Measurements from ENCODE around the gene CHCT1. TPM values are rescaled to one million over a fixed set of nuclear protein-coding genes. Genes with fewer than 3 reads are reported as not detected.

The CHCT1 gene
- total RNA-seq, 1 experiment from 2014 or later: not detected

GRCh38 chr17:60393840-60394723, 28.2 kb upstream of the CHCT1 start:
- Histone ChIP-seq H4K20me1 (ENCODE audit: insufficient read depth, low read depth, low read length) (no peaks in the 10 kb centered on the region), H3K27ac (ENCODE audit: low read length) (no peak overlapping the region), H2AFZ (ENCODE audit: low read length) (no peak overlapping the region), H3K27me3 (ENCODE audit: low read length) (no peaks in the 10 kb centered on the region), H3K9me3 (ENCODE audit: low read length) (no peaks in the 10 kb centered on the region), H3K9me2 (replicated peaks; ENCODE audit: insufficient read depth, low read length) (no peaks in the 10 kb centered on the region), H3K4me3 (ENCODE audit: low read length) (no peak overlapping the region), H3K4me1 (ENCODE audit: low read length) (peaks cover 34% of the 10 kb centered on the region), H3K4me2 (ENCODE audit: low read depth, low read length, poor library complexity, severe bottlenecking) (no peak overlapping the region), H3K79me2 (ENCODE audit: low read length) (peaks cover 25% of the 10 kb centered on the region), H3K36me3 (ENCODE audit: insufficient read depth, low read length) (no peaks in the 10 kb centered on the region), H3K9ac (ENCODE audit: low read length) (no peak overlapping the region)
- no peak for DNase-seq

GRCh38 chr17:60395508-60396065, 26.7 kb upstream of the CHCT1 start:
- H3K27ac ChIP-seq (ENCODE audit: low read length): no peak overlapping the region
- DNase-seq: no peak
- H3K4me2 ChIP-seq (ENCODE audit: low read depth, low read length, poor library complexity, severe bottlenecking): no peak overlapping the region
- no peak overlapping the region for H3K4me3 ChIP-seq (ENCODE audit: low read length)
- no peak overlapping the region for H3K9ac ChIP-seq (ENCODE audit: low read length)
- no peaks in the 10 kb centered on the region for H3K9me3 ChIP-seq (ENCODE audit: low read length)
- H3K79me2 ChIP-seq (ENCODE audit: low read length): peaks cover 10% of the 10 kb centered on the region
- H3K9me2 ChIP-seq (replicated peaks; ENCODE audit: insufficient read depth, low read length): no peaks in the 10 kb centered on the region
- H2AFZ ChIP-seq (ENCODE audit: low read length): no peak overlapping the region
- H4K20me1 ChIP-seq (ENCODE audit: insufficient read depth, low read depth, low read length): no peaks in the 10 kb centered on the region
- H3K36me3 ChIP-seq (ENCODE audit: insufficient read depth, low read length): no peaks in the 10 kb centered on the region
- H3K27me3 ChIP-seq (ENCODE audit: low read length): no peaks in the 10 kb centered on the region
- H3K4me1 ChIP-seq (ENCODE audit: low read length): peaks cover 22% of the 10 kb centered on the region

GRCh38 chr17:60396412-60396811, 25.9 kb upstream of the CHCT1 start:
- no peak overlapping the region for H3K4me2 ChIP-seq (ENCODE audit: low read depth, low read length, poor library complexity, severe bottlenecking)
- H3K4me1 ChIP-seq (ENCODE audit: low read length): peaks cover 22% of the 10 kb centered on the region
- H3K27me3 ChIP-seq (ENCODE audit: low read length): no peaks in the 10 kb centered on the region
- H3K79me2 ChIP-seq (ENCODE audit: low read length): peaks cover 1% of the 10 kb centered on the region
- H3K9ac ChIP-seq (ENCODE audit: low read length): no peak overlapping the region
- no peak overlapping the region for H3K27ac ChIP-seq (ENCODE audit: low read length)
- H4K20me1 ChIP-seq (ENCODE audit: insufficient read depth, low read depth, low read length): no peaks in the 10 kb centered on the region
- no peak overlapping the region for H3K4me3 ChIP-seq (ENCODE audit: low read length)
- no peaks in the 10 kb centered on the region for H3K36me3 ChIP-seq (ENCODE audit: insufficient read depth, low read length)
- no peaks in the 10 kb centered on the region for H3K9me3 ChIP-seq (ENCODE audit: low read length)
- no peak for DNase-seq
- no peak overlapping the region for H2AFZ ChIP-seq (ENCODE audit: low read length)
- no peaks in the 10 kb centered on the region for H3K9me2 ChIP-seq (replicated peaks; ENCODE audit: insufficient read depth, low read length)

- H3K27me3 ChIP-seq (ENCODE audit: low read length): no peaks in the 10 kb centered on the region
- DNase-seq: peak; percentile 87
- no peaks in the 10 kb centered on the region for H3K9me2 ChIP-seq (replicated peaks; ENCODE audit: insufficient read depth, low read length)
- H3K4me1 ChIP-seq (ENCODE audit: low read length): peaks cover 14% of the 10 kb centered on the region
- no peaks in the 10 kb centered on the region for H3K36me3 ChIP-seq (ENCODE audit: insufficient read depth, low read length)
- no peak overlapping the region for H3K9ac ChIP-seq (ENCODE audit: low read length)
- no peaks in the 10 kb centered on the region for H4K20me1 ChIP-seq (ENCODE audit: insufficient read depth, low read depth, low read length)
- H3K79me2 ChIP-seq (ENCODE audit: low read length): no peaks in the 10 kb centered on the region
- no peak overlapping the region for H2AFZ ChIP-seq (ENCODE audit: low read length)
- no peak overlapping the region for H3K27ac ChIP-seq (ENCODE audit: low read length)
- peak overlapping the region; percentile 8 for H3K4me2 ChIP-seq (ENCODE audit: low read depth, low read length, poor library complexity, severe bottlenecking)
- no peaks in the 10 kb centered on the region for H3K9me3 ChIP-seq (ENCODE audit: low read length)
- H3K4me3 ChIP-seq (ENCODE audit: low read length): no peak overlapping the region
Observed at GRCh38 chr17:60398227-60398959, 23.9 kb upstream of the CHCT1 start.

- no peak overlapping the region for H3K4me2 ChIP-seq (ENCODE audit: low read depth, low read length, poor library complexity, severe bottlenecking)
- no peak for DNase-seq
- H3K79me2 ChIP-seq (ENCODE audit: low read length): no peaks in the 10 kb centered on the region
- H3K9me3 ChIP-seq (ENCODE audit: low read length): no peaks in the 10 kb centered on the region
- H3K36me3 ChIP-seq (ENCODE audit: insufficient read depth, low read length): no peaks in the 10 kb centered on the region
- no peak overlapping the region for H3K4me3 ChIP-seq (ENCODE audit: low read length)
- H3K27me3 ChIP-seq (ENCODE audit: low read length): no peaks in the 10 kb centered on the region
- no peak overlapping the region for H2AFZ ChIP-seq (ENCODE audit: low read length)
- no peaks in the 10 kb centered on the region for H4K20me1 ChIP-seq (ENCODE audit: insufficient read depth, low read depth, low read length)
- peaks cover 29% of the 10 kb centered on the region for H3K4me1 ChIP-seq (ENCODE audit: low read length)
- no peak overlapping the region for H3K9ac ChIP-seq (ENCODE audit: low read length)
- H3K9me2 ChIP-seq (replicated peaks; ENCODE audit: insufficient read depth, low read length): no peaks in the 10 kb centered on the region
- H3K27ac ChIP-seq (ENCODE audit: low read length): no peak overlapping the region
Observed at GRCh38 chr17:60401819-60402218, 20.5 kb upstream of the CHCT1 start.

GRCh38 chr17:60403523-60403810, 18.8 kb upstream of the CHCT1 start:
- no peaks in the 10 kb centered on the region for H3K27me3 ChIP-seq (ENCODE audit: low read length)
- H2AFZ ChIP-seq (ENCODE audit: low read length): no peak overlapping the region
- H3K4me1 ChIP-seq (ENCODE audit: low read length): peaks cover 25% of the 10 kb centered on the region
- no peaks in the 10 kb centered on the region for H3K79me2 ChIP-seq (ENCODE audit: low read length)
- H3K9ac ChIP-seq (ENCODE audit: low read length): no peak overlapping the region
- no peak overlapping the region for H3K4me2 ChIP-seq (ENCODE audit: low read depth, low read length, poor library complexity, severe bottlenecking)
- H4K20me1 ChIP-seq (ENCODE audit: insufficient read depth, low read depth, low read length): no peaks in the 10 kb centered on the region
- H3K36me3 ChIP-seq (ENCODE audit: insufficient read depth, low read length): no peaks in the 10 kb centered on the region
- no peak overlapping the region for H3K4me3 ChIP-seq (ENCODE audit: low read length)
- peak; percentile 28 for DNase-seq
- H3K9me2 ChIP-seq (replicated peaks; ENCODE audit: insufficient read depth, low read length): no peaks in the 10 kb centered on the region
- H3K9me3 ChIP-seq (ENCODE audit: low read length): no peaks in the 10 kb centered on the region
- no peak overlapping the region for H3K27ac ChIP-seq (ENCODE audit: low read length)

GRCh38 chr17:60403962-60404361, 18.3 kb upstream of the CHCT1 start:
- no peak overlapping the region for H3K4me3 ChIP-seq (ENCODE audit: low read length)
- H3K27me3 ChIP-seq (ENCODE audit: low read length): no peaks in the 10 kb centered on the region
- peak overlapping the region; percentile 27 for H3K4me2 ChIP-seq (ENCODE audit: low read depth, low read length, poor library complexity, severe bottlenecking)
- DNase-seq: peak; percentile 41
- no peak overlapping the region for H3K27ac ChIP-seq (ENCODE audit: low read length)
- no peaks in the 10 kb centered on the region for H3K79me2 ChIP-seq (ENCODE audit: low read length)
- no peak overlapping the region for H3K9ac ChIP-seq (ENCODE audit: low read length)
- no peaks in the 10 kb centered on the region for H3K36me3 ChIP-seq (ENCODE audit: insufficient read depth, low read length)
- H3K4me1 ChIP-seq (ENCODE audit: low read length): peaks cover 24% of the 10 kb centered on the region
- H4K20me1 ChIP-seq (ENCODE audit: insufficient read depth, low read depth, low read length): no peaks in the 10 kb centered on the region
- H2AFZ ChIP-seq (ENCODE audit: low read length): no peak overlapping the region
- no peaks in the 10 kb centered on the region for H3K9me3 ChIP-seq (ENCODE audit: low read length)
- no peaks in the 10 kb centered on the region for H3K9me2 ChIP-seq (replicated peaks; ENCODE audit: insufficient read depth, low read length)

- Histone ChIP-seq H3K4me3 (ENCODE audit: low read length) (no peak overlapping the region), H3K9ac (ENCODE audit: low read length) (no peak overlapping the region), H3K9me2 (replicated peaks; ENCODE audit: insufficient read depth, low read length) (no peaks in the 10 kb centered on the region), H3K36me3 (ENCODE audit: insufficient read depth, low read length) (no peaks in the 10 kb centered on the region), H3K27me3 (ENCODE audit: low read length) (no peaks in the 10 kb centered on the region), H3K27ac (ENCODE audit: low read length) (no peak overlapping the region), H2AFZ (ENCODE audit: low read length) (no peak overlapping the region), H3K4me1 (ENCODE audit: low read length) (peaks cover 24% of the 10 kb centered on the region), H3K4me2 (ENCODE audit: low read depth, low read length, poor library complexity, severe bottlenecking) (no peak overlapping the region), H4K20me1 (ENCODE audit: insufficient read depth, low read depth, low read length) (no peaks in the 10 kb centered on the region), H3K9me3 (ENCODE audit: low read length) (no peaks in the 10 kb centered on the region), H3K79me2 (ENCODE audit: low read length) (no peaks in the 10 kb centered on the region)
- DNase-seq: peak; percentile 29
Observed at GRCh38 chr17:60406887-60407286, 15.4 kb upstream of the CHCT1 start.

Measured in Karpas-422 (cell line).